ENCODE results near the gene TMEM69.

The TMEM69 gene

GRCh38 chr1:45678489-45678888 is 9.5 kb upstream of the TMEM69 start:
- H3K27ac ChIP-seq, result no peak overlapping the region
- TF ChIP-seq, protein P1, sequence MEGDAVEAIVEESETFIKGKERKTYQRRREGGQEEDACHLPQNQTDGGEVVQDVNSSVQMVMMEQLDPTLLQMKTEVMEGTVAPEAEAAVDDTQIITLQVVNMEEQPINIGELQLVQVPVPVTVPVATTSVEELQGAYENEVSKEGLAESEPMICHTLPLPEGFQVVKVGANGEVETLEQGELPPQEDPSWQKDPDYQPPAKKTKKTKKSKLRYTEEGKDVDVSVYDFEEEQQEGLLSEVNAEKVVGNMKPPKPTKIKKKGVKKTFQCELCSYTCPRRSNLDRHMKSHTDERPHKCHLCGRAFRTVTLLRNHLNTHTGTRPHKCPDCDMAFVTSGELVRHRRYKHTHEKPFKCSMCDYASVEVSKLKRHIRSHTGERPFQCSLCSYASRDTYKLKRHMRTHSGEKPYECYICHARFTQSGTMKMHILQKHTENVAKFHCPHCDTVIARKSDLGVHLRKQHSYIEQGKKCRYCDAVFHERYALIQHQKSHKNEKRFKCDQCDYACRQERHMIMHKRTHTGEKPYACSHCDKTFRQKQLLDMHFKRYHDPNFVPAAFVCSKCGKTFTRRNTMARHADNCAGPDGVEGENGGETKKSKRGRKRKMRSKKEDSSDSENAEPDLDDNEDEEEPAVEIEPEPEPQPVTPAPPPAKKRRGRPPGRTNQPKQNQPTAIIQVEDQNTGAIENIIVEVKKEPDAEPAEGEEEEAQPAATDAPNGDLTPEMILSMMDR (IDR thresholded peaks at IDR 0.05), result no peak
- no peak for TF ChIP-seq ZFX (IDR thresholded peaks at IDR 0.05; ENCODE audit: borderline replicate concordance)

GRCh38 chr1:45679123-45679522 is 8.9 kb upstream of the TMEM69 start:
- no peak for TF ChIP-seq ZFX (IDR thresholded peaks at IDR 0.05; ENCODE audit: borderline replicate concordance)
- TF ChIP-seq, protein P1 (IDR thresholded peaks at IDR 0.05), result no peak
- H3K27ac ChIP-seq, result no peak overlapping the region

- no peak overlapping the region for H3K27ac ChIP-seq
- TF ChIP-seq ZFX (IDR thresholded peaks at IDR 0.05; ENCODE audit: borderline replicate concordance), result no peak
- TF ChIP-seq, protein P1 (IDR thresholded peaks at IDR 0.05), result no peak
These were observed 5.0 kb upstream of the TMEM69 start for GRCh38 chr1:45682942-45683341.

DNA sequence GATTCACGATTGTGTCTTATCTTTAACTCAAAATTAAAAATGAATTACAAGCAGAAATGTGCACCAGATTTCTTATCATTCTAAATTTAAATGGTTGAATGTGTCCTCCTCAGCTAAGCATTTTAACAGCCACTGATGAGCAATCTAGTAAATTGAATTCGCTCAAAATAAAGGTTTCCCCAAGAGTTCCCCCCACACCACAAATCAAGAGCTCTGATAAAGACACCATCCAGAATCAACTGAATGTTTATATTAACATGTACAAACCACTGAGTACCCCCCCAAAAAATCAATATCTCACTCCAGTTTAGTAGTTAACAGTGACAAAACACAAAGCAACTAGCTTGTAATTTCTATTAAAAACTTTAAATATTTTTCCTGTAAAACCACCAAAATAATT is 3.6 kb upstream of the TMEM69 start:
- H3K27ac ChIP-seq, result no peak overlapping the region
- TF ChIP-seq ZFX (IDR thresholded peaks at IDR 0.05; ENCODE audit: borderline replicate concordance), result no peak
- TF ChIP-seq, protein P1 (IDR thresholded peaks at IDR 0.05), result no peak

DNA sequence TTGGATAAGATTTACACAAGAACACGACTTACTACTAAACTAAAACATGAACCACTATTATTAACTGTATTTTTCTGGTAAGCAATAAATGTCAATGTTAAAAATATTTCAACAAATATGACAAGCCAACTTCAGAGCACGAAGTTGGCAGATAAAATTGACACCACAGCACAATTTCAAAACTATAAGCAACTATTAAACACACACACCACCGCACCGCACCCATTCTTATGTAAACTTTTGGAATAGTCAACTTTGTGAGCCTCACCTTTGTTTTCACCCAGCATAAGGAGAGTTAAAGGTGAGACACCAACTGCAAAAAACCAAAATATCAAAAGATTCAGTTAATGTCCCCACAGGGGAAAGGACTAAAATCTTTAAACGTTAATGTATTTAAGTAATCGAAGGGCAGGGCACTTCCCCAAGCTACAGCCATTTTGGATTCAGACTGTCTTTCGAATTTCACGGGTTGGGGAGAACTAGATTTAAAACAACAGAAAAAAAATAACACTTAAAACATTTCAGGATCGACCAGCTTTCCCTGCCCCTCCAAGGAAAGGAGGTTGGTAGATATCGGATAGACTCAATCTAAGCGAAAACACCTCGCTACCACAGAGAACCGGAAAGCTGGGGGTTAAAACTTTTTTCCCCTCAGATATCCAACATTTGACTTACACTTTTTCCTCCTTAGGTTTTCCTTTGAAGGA is 2.5 kb upstream of the TMEM69 start:
- peak overlapping the region; percentile 95 for H3K27ac ChIP-seq
- TF ChIP-seq, protein P1 (IDR thresholded peaks at IDR 0.05), result no peak
- no peak for TF ChIP-seq ZFX (IDR thresholded peaks at IDR 0.05; ENCODE audit: borderline replicate concordance)

- H3K27ac ChIP-seq, result peak overlapping the region; percentile 95
- TF ChIP-seq ZFX (IDR thresholded peaks at IDR 0.05; ENCODE audit: borderline replicate concordance), result no peak
- TF ChIP-seq, protein P1 (IDR thresholded peaks at IDR 0.05), result no peak
These were observed 2.0 kb upstream of the TMEM69 start for GRCh38 chr1:45686015-45686287.

GRCh38 chr1:45686288-45687013 is 1.5 kb upstream of the TMEM69 start, which contains the start of gene GPBP1L1:
Gene GPBP1L1 (minus strand): TSS chr1:45686533. CDS start chr1:45659087, 27,446 bp downstream.
- peak within 1 kb of the TSS; percentile 95 for H3K27ac ChIP-seq
- TF ChIP-seq, protein P1 (IDR thresholded peaks at IDR 0.05), result no peak
- no peak for TF ChIP-seq ZFX (IDR thresholded peaks at IDR 0.05; ENCODE audit: borderline replicate concordance)
